Head of caudate nucleus (tissue), 42 donors: ENCODE measurements around the gene DNAH14.
"Not testable (repeated sequence)": the region's sequence is repeated elsewhere in the genome, so short reads cannot be mapped to it uniquely, and the experiment has no call there.

Experiments
- DNase-seq, 42 donors: peaks; one replicate each; pipeline versions ENCODE4 v3.0.0 to v3.0.0-alpha.2; 2020 to 2021; ENCODE audit warnings: mixed read lengths in 7 of 42
- intact Hi-C: fragments of 100-400 bp; cut with DNase I; formaldehyde crosslinking; loops from one replicate; pipeline ENCODE4 v1.15.0; 2022

The DNAH14 gene

DNA sequence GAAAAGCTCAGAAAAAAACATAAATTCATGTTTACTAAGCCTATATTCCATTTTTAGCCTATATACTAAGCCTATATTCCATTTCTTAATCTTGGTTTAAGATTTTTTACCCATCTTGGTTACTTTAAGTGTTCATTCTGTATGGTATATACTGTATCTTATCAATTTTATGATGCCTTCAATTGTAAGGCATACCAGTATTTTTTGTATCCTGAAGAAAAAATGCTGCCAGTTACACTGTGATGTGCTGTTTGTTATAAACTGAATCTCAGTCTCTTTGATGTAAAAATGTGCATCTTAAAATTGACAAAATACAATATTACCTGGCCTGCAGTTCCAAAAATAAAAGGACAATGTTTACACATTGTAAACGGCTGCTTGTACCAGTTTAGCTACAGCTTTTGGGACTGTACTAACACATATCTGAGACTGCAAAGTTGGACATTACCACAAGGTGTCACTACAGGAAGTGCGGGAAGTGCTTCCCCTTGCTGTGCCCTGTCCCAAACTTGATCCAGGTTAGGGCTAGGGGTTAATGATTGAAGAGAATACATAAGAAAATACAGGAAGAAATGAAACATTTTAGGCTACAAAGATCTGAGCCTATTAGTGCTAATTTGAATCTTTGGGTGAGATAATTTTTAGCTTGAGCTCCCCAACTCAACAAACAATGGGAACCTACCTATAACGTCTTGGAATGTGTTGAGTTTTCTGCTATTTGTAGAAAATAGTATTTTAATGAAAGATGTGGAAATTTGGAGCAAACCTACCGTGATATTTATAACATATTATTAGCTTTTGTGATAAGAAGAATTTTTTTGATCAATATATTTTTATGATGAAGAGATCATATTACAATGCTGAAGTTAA, 389.5 kb downstream of the DNAH14 start:
- peak in 17 of 42 donors; percentile 11 to 66 (median 25) for DNase-seq
- intact Hi-C loops, result loop anchor here (10.0 kb wide), 1 partner anchor 656 kb away; no protein-coding TSS in a partner anchor

DNA sequence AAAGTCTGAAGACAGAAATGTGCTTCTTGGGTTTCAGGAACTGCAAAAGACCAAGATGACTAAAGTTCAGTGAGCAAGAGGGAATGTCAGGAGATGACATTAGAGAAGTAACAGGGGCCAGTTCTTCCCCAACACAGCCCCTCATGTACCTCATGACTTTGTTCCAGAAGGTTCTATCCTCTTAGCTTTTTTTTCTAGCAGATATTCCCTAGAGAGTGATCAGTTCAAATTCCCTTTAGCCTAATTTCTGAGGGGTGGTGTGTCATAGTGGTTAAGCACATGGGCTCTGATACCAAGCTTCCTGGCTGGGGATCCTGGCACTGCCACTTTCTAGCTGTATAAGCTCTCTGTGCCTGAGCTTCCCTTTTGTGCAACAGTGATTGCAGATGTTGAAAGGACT, 390.4 kb downstream of the DNAH14 start:
- intact Hi-C loops, result loop anchor here (10.0 kb wide), 1 partner anchor 655 kb away; no protein-coding TSS in a partner anchor
- DNase-seq, result no peak

DNA sequence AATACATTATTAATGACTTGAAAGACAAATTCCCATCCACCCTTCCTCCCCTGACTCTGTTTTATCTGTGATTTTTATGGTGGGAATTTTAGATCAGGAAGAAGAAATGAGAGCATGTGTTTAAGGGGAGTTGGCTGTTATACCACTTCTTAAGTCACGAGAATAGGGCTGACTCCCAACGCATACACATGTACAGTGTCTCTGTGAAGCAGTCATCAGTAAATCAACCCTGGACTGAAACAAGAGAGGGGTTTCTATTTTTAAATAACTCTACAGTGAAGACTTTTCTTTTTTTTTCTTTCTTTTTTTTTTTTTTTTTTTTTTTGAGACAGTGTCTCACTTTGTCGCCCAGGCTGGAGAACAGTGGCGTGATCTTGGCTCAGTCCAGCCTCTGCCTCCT, 392.3 kb downstream of the DNAH14 start:
- DNase-seq, result no peak
- intact Hi-C loops, result no loop called here

DNA sequence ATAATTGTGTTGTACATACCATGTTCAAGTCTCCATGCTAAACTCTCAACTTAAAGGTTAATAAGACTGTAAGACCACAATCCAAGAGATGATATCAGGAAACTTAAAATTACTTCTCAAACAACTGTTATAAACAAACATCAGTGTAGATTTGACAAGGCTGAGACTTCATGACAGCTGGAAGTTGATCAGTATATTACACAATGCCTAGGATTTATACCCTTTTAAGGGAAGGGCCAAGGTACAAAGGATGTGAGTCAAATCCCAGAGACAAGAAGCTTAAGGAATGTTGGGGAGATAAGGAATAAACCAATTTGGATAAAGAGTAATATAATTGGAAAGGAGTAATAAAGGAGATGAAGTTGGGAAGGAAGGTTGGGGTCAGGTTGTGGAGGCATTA, 399.6 kb downstream of the DNAH14 start:
- intact Hi-C loops, result no loop called here
- no peak for DNase-seq

DNA sequence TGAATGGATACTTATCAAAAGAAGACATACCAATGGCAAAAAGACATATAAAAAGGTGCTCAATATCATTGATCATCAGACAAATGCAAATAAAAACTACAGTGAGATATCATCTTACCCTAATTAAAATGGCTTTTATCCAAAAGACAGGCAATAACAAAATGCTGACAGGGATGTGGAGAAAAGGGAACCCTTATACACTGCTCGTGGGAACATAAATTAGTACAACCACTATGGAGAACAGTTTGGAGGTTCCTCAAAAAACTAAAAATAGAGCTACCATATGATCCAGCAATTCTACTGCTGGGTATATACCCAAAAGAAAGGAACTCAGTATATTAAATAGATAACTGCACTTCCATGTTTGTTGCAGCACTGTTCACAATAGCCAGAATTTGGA, 400.5 kb downstream of the DNAH14 start:
- intact Hi-C loops, DNase-seq: not testable (repeated sequence)

DNA sequence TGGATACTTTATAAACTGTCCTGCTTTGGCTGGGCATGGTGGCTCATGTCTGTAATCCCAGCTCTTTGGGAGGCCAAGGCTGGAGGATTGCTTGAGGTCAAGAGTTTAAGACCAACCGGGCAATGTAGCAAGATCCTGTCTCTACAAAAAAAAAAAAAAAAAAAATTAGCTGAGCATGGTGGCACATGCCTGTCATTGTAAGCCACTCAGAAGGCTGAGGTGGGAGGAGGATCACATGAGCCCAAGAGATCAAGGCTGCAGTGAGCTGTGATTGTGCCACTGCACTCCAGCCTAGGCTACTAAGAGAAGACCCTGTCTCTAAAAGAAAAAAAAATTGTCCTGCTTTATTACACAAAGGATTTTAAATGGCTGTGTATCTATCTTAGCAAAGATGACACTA, 403.2 kb downstream of the DNAH14 start:
- intact Hi-C loops, result no loop called here
- no peak for DNase-seq

DNA sequence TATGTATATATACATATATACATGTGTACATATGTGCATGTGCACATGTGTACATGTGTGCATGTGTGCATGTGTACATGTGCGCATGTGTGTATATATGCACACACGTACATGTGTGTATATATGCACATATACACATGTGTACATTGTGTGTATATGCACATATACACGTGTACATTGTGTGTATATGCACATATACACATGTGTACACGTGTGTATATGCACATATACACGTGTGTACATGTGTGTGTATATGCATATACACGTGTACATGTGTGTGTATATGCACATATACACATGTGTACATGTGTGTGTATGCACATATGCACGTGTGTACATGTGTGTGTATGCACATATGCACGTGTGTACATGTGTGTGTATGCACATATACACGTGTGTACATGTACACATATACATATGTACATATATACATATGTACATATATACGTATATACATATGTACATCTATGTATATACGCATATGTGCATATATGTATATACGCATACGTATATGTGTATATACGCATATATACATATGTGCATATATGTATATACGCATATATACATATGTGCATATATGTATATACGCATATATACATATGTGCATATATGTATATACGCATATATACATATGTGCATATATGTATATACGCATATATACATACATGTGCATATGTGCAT, 405.8 kb downstream of the DNAH14 start:
- DNase-seq, intact Hi-C loops: not testable (repeated sequence)

DNA sequence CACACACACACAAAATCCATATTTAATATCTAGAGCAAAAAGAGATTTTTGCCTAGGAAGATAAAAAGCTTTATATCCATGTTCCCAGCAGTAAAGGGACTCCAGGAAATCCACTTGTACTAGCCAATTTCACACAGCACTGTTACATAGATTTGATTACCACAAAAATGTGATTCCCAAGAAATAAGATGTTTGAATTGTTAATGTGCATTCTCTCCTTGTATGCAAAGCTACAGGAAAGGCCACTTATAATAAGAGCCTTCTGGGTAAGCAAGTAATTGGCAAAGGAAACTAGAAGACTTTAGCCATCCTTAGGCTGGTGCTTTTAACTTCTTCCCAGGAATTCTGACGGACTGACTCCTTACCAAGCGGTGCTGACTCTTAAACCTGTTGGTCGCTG, 409.1 kb downstream of the DNAH14 start:
- no peak for DNase-seq
- intact Hi-C loops, result no loop called here

DNA sequence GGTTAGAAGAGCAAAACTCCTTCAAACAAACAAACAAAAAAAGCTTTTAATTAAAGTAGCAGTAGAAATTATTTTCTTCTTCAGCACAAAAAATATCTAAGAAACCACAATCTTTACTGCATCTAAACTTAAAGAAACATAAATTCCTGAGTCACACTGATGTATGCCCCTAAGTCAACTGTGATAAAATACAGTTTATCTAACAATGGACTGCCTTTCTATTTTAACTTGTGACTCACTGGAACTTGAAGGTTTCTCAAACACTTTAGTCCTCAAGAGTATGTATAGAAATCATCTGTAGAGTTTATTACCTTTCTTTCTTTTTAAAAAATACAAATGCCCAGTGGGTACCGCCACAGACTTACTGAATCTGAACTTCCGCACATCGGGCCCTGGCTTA, 412.2 kb downstream of the DNAH14 start:
- intact Hi-C loops, result no loop called here
- DNase-seq, result no peak

DNA sequence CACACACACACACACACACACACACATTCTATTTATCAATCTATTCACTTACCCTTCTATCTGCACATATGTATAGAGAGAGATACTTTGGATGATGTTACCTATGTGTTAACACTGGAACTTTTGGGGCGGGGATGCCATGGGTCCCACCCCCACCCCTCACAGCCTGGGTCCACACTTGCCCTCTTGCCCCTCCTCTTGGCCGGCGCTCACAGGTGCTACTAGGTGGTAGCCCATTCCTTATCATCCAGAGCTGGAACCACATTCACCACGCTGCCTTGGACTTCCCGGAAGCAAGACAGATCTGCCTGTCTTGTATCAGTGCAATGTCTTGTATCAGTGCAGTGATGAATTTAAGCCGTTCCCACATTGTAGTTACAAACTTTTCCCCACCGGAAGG, 413.2 kb downstream of the DNAH14 start:
- intact Hi-C loops, result no loop called here
- DNase-seq, result no peak

DNA sequence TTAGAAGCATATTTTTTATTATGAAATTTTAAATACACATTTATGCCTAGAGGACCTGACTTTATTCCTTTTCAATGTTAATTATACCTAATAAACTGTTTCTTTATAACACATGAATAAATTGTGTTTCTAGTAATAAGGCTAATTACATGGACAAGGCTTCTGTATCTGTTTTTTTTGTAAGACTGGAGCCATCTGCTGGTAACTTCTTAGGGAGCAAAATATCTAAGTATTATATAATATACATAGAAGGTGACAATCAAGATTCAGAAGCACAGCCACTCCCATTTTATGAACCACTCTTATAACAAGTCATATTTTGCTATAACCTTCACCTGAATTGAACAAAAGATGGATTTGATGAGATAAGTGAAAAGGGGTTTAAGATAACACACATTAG, 414.1 kb downstream of the DNAH14 start:
- intact Hi-C loops, result no loop called here
- no peak for DNase-seq

DNA sequence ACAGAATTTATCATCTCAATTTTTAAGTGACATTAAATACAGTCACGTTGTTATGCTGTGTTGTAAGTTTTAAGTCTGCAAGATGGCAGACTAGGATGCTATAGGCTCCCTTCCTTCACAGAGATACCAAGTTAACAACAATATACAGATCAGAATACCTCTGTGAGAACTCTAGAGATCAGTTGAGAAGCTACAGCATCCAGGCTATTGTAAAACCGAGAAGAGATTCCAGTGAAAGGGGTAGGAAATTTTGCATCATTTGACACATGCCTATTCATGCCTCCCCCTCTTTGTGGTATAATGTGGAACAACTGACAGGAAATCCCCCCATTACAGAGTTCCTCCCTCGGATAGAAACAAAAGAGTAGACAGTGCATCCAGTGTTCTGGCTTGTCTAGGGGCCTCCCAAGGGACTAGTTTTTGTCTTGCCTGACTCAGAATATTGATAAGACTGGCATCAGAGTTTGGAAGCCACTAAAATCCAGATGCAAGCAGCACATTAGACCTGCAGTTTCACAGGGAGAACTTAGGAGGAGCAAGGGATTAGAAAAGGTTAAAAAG, 417.7 kb downstream of the DNAH14 start:
- intact Hi-C loops, result no loop called here

DNA sequence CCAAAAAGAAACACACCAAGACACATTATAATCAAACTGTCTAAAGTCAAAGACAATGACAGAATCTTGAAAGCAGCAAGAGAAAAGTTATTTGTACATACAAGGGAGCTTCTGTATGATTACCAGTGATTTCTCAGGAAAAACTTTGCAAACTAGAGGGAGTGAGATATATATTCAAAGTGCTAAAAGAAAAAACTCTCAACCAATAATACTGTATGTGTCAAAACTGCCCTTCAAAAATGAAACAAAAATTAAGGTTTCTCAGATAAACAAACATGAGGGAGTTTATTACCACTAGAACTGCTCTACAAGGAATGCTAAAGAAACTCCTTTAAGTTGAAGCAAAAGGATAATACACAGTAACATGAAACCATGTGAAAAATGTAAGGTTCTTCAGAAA, 418.9 kb downstream of the DNAH14 start:
- DNase-seq, result no peak
- intact Hi-C loops, result no loop called here

More for the DNA sequence above, 417.7 kb downstream of the DNAH14 start:
- DNase-seq, result no peak

DNA sequence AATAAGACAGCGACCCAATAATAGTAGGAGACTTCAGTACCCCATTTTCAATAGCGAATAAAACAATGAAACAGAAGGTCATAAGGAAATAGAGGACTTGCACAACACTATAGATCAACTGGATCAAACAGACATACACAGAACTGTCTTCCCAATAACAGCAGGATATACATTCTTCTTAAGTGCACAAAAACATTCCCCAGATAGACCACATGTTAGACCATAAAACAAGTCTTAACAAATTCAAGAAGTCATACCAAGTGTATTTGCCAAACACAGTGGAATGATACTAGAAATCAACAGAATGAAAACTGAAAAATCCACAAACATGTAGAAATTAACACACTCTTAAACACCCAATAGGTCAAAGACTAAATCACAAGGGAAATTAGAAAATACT, 420.4 kb downstream of the DNAH14 start:
- no peak for DNase-seq

DNA sequence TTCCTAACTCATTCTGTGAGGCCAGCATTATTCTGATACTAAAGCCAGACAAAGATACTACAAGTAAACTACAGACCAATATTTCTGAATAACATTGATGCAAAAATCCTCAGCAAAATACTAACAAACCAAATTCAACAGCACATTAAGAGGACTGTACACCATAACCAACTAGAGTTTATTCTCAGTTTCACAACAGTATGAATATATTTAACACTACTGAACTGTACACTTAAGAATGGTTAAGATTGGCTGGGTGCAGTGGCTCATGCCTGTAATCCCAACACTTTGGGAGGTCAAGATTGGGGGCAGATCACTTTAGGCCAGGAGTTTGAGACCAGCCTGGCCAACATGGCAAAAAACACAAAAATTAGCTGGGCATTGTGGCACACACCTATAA, 421.4 kb downstream of the DNAH14 start:
- intact Hi-C loops, result no loop called here
- no peak for DNase-seq

More for the DNA sequence above, 420.4 kb downstream of the DNAH14 start:
- intact Hi-C loops, result no loop called here

DNA sequence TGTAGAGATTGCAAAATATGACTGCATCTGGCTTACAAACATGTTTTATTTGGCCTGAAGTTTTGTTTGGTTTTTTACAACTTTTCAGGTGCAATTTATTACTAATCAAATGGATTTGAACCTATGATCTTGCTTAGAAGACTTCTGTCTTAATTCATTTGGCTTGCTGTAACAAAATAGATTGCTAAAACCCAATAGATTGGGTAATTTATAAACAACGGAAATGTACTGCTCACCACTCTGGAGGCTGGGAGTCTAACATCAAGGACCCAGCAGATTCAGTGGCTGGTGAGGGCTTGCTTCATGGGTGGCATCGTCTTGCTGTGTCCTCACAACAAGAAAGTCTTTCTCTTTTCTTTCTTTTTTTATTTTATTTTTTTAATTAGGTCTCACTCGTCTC, 425.4 kb downstream of the DNAH14 start:
- intact Hi-C loops, result no loop called here
- no peak for DNase-seq

DNA sequence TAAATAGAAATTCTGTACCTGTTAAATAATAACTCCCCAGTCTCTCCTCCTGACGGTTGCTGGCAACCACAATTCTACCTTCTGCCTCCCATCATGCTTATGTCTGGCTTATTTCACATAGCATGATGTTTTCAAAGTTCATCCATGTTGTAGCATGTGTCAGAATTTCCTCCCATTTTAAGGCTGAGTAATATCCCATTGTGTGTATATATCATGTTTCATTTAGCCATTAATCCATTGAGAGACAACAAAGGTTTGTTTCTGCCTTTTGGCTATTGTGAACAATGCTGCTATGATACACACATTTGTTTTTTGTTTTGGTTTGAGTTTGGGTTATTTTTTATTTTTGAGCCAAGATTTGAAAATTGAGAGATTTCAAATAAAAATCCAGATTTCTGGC, 426.4 kb downstream of the DNAH14 start:
- DNase-seq, result no peak
- intact Hi-C loops, result no loop called here

DNA sequence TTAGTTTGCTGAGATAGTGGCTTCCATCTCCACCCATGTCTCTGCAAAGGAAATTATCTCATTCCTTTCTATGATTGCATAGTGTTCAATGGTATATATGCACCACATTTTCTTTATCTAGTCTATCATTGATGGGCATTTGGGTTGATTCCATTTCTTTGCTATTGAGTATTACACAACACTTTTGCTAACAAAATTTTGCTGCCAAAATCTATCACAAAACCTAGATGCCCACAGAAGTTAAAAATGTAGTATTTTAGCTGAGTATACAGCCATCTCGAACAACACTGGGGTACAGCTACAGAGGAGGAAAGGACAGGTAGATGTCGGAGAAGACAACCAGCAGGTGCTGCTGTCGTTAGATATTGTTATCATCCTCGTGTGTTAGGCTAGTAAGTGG, 430.6 kb downstream of the DNAH14 start:
- intact Hi-C loops, result no loop called here
- DNase-seq, result no peak

DNA sequence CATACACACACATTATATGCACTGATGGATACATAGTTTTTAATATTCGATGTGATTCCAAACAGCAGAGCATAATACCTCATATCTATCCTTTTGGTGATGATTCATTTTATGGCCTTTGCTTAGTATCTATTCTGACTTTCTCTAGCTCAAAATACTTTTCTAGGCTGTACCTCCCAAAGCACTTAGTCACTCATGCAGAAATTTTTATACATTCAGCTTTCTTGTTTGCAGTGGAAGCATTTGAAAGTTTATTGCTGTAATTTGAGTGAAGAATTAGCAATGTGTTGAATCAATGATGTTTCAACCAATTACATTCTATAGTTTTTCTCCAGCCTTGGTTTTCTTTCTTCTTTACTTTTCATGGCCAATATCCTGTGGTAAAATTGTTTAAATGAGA, 431.7 kb downstream of the DNAH14 start:
- no peak for DNase-seq
- intact Hi-C loops, result no loop called here

DNA sequence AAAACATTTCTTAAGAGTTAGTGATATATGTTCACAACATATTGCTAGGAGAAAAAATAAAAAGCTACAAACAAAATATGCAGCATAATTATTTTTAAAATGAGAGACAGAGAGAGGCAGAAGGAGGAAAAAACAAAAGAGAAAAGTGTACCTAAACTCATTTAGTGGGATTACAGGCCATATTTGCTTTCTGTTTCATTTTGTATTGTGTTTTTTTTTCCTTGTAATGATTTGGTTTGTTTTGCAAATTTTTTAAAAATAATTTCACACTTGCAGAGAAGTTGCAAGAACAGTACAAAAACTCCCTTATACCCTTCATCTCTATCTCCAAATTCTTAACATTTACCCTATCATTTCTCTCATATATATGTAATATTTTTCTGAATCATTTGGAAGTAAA, 433.3 kb downstream of the DNAH14 start:
- DNase-seq, result no peak
- intact Hi-C loops, result no loop called here
